Glutamatergic neuron (in vitro differentiated cells): ENCODE results near the gene MSI2. TPM values are rescaled to one million over a fixed set of nuclear protein-coding genes. Genes with fewer than 3 reads are reported as not detected.

ENCODE experiments used
- DNase-seq: peaks from one replicate; pipeline ENCODE4 v3.0.0; 2022
- H3K27ac Mint-ChIP-seq: one replicate; pipeline ENCODE4 v1.8.0; 2020; ENCODE audit warnings: mild to moderate bottlenecking, mixed read lengths, inconsistent platforms; ENCODE audit not compliant: unreplicated experiment
- H3K27me3 Mint-ChIP-seq: one replicate; pipeline ENCODE4 v1.8.0; 2020; ENCODE audit warnings: mild to moderate bottlenecking, moderate library complexity, mixed read lengths, inconsistent platforms; ENCODE audit not compliant: unreplicated experiment
- H3K36me3 Mint-ChIP-seq: one replicate; pipeline ENCODE4 v1.8.0; 2020; ENCODE audit warnings: mild to moderate bottlenecking, mixed read lengths, inconsistent platforms; ENCODE audit not compliant: unreplicated experiment
- H3K4me1 Mint-ChIP-seq: one replicate; pipeline ENCODE4 v1.8.0; 2020; ENCODE audit warnings: mild to moderate bottlenecking, low read depth, mixed read lengths, inconsistent platforms; ENCODE audit not compliant: unreplicated experiment
- H3K4me3 Mint-ChIP-seq: one replicate; pipeline ENCODE4 v1.8.0; 2020; ENCODE audit warnings: mild to moderate bottlenecking, mixed read lengths, inconsistent platforms; ENCODE audit not compliant: unreplicated experiment
- H3K9me3 Mint-ChIP-seq: one replicate; pipeline ENCODE4 v1.8.0; 2020; ENCODE audit warnings: mild to moderate bottlenecking, moderate library complexity, mixed read lengths, inconsistent platforms; ENCODE audit not compliant: unreplicated experiment
- total RNA-seq: library from RNA; stranded (reverse); fragmentation: NEBNext Ultra II Directional; extraction: Animal tissue kit (Norgen Biotek cat#: 25700); gene quantifications from one replicate; pipeline ENCODE4 v1.2.1, GENCODE V29; 2021; ENCODE audit not compliant: unreplicated experiment
- TF ChIP-seq, protein P1 (sequence below): fragments of 200-600 bp; sonication (generic); IDR thresholded peaks from one replicate; pipeline ENCODE4 v1.5.0; 2021; ENCODE audit not compliant: partially characterized antibody, unreplicated experiment

The MSI2 gene
- total RNA-seq, 1 donor from 2014 or later: 141 TPM

DNA sequence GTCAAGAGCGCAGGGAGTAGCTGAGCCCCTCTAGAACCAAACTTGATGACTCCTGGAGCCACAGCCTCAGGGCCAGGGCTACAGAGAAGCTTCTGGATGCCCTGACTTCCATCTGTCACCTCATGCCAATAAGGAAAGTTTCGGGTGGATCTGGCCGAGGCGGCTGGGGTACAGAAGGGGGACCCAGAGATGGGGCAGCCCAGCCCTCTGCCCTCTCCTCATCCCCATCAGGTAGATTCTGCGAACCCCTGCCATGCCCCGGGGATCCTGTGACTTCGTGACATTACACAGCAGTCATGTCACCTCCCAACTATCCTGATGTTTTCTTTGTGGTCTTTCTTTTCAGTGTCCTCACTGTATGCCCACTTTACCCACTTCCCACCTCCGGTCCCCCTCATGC is 374.4 kb downstream of the MSI2 start:
- Mint-ChIP-seq H3K36me3 (peaks cover 27% of the 10 kb centered on the region), H3K4me3 (no peak overlapping the region), H3K4me1 (peaks cover 5% of the 10 kb centered on the region), H3K27ac (no peak overlapping the region), H3K27me3 (peaks cover 7% of the 10 kb centered on the region), H3K9me3 (peaks cover 7% of the 10 kb centered on the region)
- no peak for DNase-seq
- TF ChIP-seq, protein P1, sequence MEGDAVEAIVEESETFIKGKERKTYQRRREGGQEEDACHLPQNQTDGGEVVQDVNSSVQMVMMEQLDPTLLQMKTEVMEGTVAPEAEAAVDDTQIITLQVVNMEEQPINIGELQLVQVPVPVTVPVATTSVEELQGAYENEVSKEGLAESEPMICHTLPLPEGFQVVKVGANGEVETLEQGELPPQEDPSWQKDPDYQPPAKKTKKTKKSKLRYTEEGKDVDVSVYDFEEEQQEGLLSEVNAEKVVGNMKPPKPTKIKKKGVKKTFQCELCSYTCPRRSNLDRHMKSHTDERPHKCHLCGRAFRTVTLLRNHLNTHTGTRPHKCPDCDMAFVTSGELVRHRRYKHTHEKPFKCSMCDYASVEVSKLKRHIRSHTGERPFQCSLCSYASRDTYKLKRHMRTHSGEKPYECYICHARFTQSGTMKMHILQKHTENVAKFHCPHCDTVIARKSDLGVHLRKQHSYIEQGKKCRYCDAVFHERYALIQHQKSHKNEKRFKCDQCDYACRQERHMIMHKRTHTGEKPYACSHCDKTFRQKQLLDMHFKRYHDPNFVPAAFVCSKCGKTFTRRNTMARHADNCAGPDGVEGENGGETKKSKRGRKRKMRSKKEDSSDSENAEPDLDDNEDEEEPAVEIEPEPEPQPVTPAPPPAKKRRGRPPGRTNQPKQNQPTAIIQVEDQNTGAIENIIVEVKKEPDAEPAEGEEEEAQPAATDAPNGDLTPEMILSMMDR: no peak

DNA sequence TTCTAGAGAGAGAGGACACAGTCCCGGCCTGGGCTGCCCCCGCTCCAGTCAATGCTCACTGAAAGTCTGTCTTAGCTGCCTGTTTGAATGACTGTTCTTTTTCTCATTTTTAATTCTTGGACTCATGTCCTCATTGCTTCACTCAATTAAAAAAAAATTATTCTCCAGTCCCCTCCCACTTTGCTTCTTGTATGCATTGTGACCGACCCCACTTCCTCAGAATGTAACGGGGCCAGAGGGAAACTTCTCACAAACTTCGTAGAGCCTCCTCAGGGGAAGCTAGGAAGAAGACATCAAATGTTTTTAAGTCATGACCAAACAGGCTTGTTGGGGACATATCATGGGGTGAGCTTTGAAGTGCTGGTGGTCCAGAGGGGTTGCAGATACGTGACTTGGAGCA is 375.5 kb downstream of the MSI2 start:
- H3K9me3 Mint-ChIP-seq: peaks cover 9% of the 10 kb centered on the region
- H3K4me3 Mint-ChIP-seq: no peak overlapping the region
- DNase-seq: no peak
- peaks cover 27% of the 10 kb centered on the region for H3K36me3 Mint-ChIP-seq
- H3K4me1 Mint-ChIP-seq: peaks cover 14% of the 10 kb centered on the region
- TF ChIP-seq, protein P1: no peak
- peaks cover 7% of the 10 kb centered on the region for H3K27me3 Mint-ChIP-seq
- no peak overlapping the region for H3K27ac Mint-ChIP-seq

DNA sequence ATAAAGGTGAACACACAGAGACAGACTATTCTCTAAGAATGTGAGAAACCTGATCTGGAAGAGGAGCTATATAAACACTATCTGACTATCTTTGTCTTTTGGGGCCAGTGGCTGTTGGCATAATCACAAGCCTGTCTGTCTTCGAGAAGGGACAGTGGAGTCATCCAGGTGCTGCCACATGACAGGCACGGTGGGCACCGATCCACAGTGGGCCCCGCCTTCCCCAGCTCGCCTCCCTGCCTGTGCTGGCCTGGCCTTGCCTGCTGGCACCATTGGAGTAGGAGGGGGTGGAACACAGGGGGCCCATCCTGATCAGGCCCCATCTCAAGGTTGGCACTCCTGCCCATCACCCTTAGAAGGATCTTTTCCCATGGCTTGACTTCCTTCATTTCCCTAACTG is 376.0 kb downstream of the MSI2 start:
- peaks cover 15% of the 10 kb centered on the region for H3K4me1 Mint-ChIP-seq
- no peak overlapping the region for H3K27ac Mint-ChIP-seq
- peaks cover 5% of the 10 kb centered on the region for H3K27me3 Mint-ChIP-seq
- H3K36me3 Mint-ChIP-seq: peaks cover 27% of the 10 kb centered on the region
- no peak overlapping the region for H3K4me3 Mint-ChIP-seq
- peaks cover 9% of the 10 kb centered on the region for H3K9me3 Mint-ChIP-seq
- TF ChIP-seq, protein P1: no peak
- DNase-seq: no peak

DNA sequence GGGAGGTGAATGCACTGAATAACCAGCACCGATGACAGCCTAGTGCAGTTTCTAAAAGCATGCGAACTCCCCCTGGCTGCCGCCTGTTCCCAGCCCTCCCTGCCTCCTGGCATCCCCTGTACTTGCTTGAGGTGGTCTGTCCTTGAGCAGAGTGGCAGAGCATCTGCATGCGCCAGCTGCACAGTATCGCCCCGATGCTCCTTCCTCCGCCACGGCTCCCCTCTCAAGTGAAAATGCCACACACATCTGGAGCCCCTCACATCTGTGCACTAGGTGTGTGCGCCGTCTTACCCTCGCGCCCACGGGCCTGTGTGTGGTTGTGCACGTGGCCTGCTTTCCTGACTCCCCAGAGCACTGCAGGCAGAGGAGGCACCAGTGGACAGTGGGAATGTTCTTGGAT is 376.9 kb downstream of the MSI2 start:
- peaks cover 24% of the 10 kb centered on the region for H3K4me1 Mint-ChIP-seq
- TF ChIP-seq, protein P1: no peak
- DNase-seq: no peak
- H3K27ac Mint-ChIP-seq: no peak overlapping the region
- H3K27me3 Mint-ChIP-seq: peaks cover 2% of the 10 kb centered on the region
- H3K4me3 Mint-ChIP-seq: no peak overlapping the region
- H3K36me3 Mint-ChIP-seq: peaks cover 27% of the 10 kb centered on the region
- H3K9me3 Mint-ChIP-seq: peaks cover 6% of the 10 kb centered on the region

DNA sequence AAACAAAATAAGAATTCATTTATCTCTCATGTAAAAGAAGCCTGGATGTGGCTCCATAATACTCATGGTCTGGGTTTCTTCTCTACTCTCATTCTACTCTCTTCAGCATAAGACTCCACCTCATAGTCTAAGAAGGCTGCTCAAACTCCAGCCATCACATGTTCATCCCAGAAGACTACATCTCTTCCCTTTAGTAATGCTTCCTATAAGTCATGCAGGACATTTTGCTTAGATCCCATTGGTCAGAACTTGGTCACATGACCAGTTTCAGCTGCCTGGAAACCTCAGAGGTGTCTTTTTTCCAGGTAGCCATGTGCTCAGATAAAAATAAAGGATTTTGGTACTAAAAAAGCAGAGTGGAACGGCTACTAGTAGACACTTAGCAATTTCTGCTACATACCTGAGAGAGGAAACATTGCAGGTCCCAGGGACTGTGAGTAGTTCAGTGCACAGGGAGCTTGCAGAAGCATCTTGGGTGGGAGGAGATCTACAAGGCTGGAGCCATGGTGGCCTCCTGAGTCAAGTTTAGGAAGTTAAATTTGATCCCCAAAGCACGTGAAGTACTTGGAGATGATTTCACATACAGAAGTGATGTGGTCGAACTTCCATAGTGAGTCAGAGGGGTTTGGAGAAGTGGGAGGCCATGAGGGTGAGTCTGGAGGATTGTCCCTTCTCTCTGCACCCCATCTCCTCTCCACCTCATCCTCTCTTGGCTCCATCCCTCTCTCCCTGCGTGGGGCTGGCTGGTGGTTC is 378.6 kb downstream of the MSI2 start:
- TF ChIP-seq, protein P1: no peak
- DNase-seq: no peak
- Mint-ChIP-seq H3K4me1 (peaks cover 31% of the 10 kb centered on the region), H3K27ac (no peak overlapping the region), H3K27me3 (peaks cover 6% of the 10 kb centered on the region), H3K9me3 (peaks cover 6% of the 10 kb centered on the region), H3K36me3 (peaks cover 27% of the 10 kb centered on the region), H3K4me3 (no peak overlapping the region)
